Measurements from ENCODE around the gene SYPL2. TPM values are rescaled to one million over a fixed set of nuclear protein-coding genes. Genes with fewer than 3 reads are reported as not detected.
"Not testable (repeated sequence)": the region's sequence is repeated elsewhere in the genome, so short reads cannot be mapped to it uniquely, and the experiment has no call there.

SYPL2 gene
- total RNA-seq, 3 donors from 2014 or later, result 0.12 to 6.6 (median 0.34) TPM

- H3K4me3 ChIP-seq, result no peak overlapping the region
- no peak for DNase-seq
These were observed 993 bp downstream of the SYPL2 start for GRCh38 chr1:109467301-109467777.

GRCh38 chr1:109468061-109468460 lies 1.7 kb downstream of the SYPL2 start:
- no peak overlapping the region for H3K4me3 ChIP-seq
- no peaks in the 10 kb centered on the region for H3K9me3 ChIP-seq
- no peak for TF ChIP-seq CTCF (IDR thresholded peaks at IDR 0.05)
- intact Hi-C loops (cut with DNase I, micrococcal nuclease), result no loop called here
- DNase-seq (no peak), ATAC-seq (no peak)
- H3K36me3 ChIP-seq (ENCODE audit: low read depth), result no peaks in the 10 kb centered on the region
- H3K4me1 ChIP-seq (ENCODE audit: low read depth), result peaks cover 7% of the 10 kb centered on the region

More at GRCh38 chr1:109467301-109467777, 993 bp downstream of the SYPL2 start:
- Histone ChIP-seq H3K4me1 (ENCODE audit: low read depth) (peaks cover 7% of the 10 kb centered on the region), H3K9me3 (no peaks in the 10 kb centered on the region), H3K36me3 (ENCODE audit: low read depth) (no peaks in the 10 kb centered on the region)
- peak; percentile 7 for ATAC-seq
- no peak for TF ChIP-seq CTCF (IDR thresholded peaks at IDR 0.05)
- intact Hi-C loops (cut with DNase I, micrococcal nuclease), result no loop called here

- Histone ChIP-seq H3K4me1 (ENCODE audit: low read depth) (peaks cover 7% of the 10 kb centered on the region), H3K9me3 (no peaks in the 10 kb centered on the region), H3K4me3 (no peak overlapping the region), H3K36me3 (ENCODE audit: low read depth) (no peaks in the 10 kb centered on the region)
- DNase-seq, result no peak
- intact Hi-C loops (cut with DNase I, micrococcal nuclease), result no loop called here
- TF ChIP-seq CTCF (IDR thresholded peaks at IDR 0.05), result no peak
- no peak for ATAC-seq
These were observed 2.6 kb downstream of the SYPL2 start for GRCh38 chr1:109468903-109469302.

GRCh38 chr1:109470245-109470644 lies 3.9 kb downstream of the SYPL2 start:
- ATAC-seq, result no peak
- DNase-seq, result no peak
- Histone ChIP-seq H3K4me1 (ENCODE audit: low read depth) (peaks cover 7% of the 10 kb centered on the region), H3K4me3 (no peak overlapping the region), H3K9me3 (no peaks in the 10 kb centered on the region), H3K36me3 (ENCODE audit: low read depth) (no peaks in the 10 kb centered on the region)
- intact Hi-C loops (cut with DNase I, micrococcal nuclease), result no loop called here
- no peak for TF ChIP-seq CTCF (IDR thresholded peaks at IDR 0.05)

- DNase-seq (no peak), ATAC-seq (no peak)
- H3K36me3 ChIP-seq (ENCODE audit: low read depth), result no peaks in the 10 kb centered on the region
- H3K9me3 ChIP-seq, result no peaks in the 10 kb centered on the region
- TF ChIP-seq CTCF (IDR thresholded peaks at IDR 0.05), result no peak
- no peaks in the 10 kb centered on the region for H3K4me1 ChIP-seq (ENCODE audit: low read depth)
- intact Hi-C loops (cut with DNase I, micrococcal nuclease), result no loop called here
- no peak overlapping the region for H3K4me3 ChIP-seq
These were observed 6.4 kb downstream of the SYPL2 start for GRCh38 chr1:109472779-109473178.

GRCh38 chr1:109473284-109474057 lies 7.1 kb downstream of the SYPL2 start:
- intact Hi-C loops (cut with DNase I, micrococcal nuclease); ATAC-seq; H3K4me1 ChIP-seq (ENCODE audit: low read depth); H3K4me3 ChIP-seq; H3K9me3 ChIP-seq; DNase-seq; H3K36me3 ChIP-seq (ENCODE audit: low read depth): not testable (repeated sequence)
